MCF 10A (cell line): ENCODE measurements around the gene TCERG1. TPM values are rescaled to one million over a fixed set of nuclear protein-coding genes. Genes with fewer than 3 reads are reported as not detected.

Source experiments
- BruUV-seq: library from RNA; stranded (reverse); fragments of 400-500 nt; replicated peaks from 2 replicates; lab custom pipeline; 2021; lab: Mats Ljungman, UMichigan
- CTCF ChIA-PET: fragments of 300-600 bp; sonication (Branson Sonifier 250); formaldehyde crosslinking; extraction: SDS; loops from one replicate; lab custom pipeline; 2021; ENCODE audit warnings: antibody characterized with exemption, inconsistent platforms; lab: Yijun Ruan, JAX
- POLR2A ChIA-PET: fragments of 300-600, 350-650 bp; sonication (Branson Sonifier 250); formaldehyde crosslinking; extraction: SDS; loops from one replicate; lab custom pipeline; 2020; ENCODE audit warnings: antibody characterized with exemption, inconsistent platforms; lab: Yijun Ruan, JAX
- DNase-seq: peaks from one replicate; pipeline ENCODE4 v3.0.0-alpha.2; 2018; ENCODE audit not compliant: unreplicated experiment
- H3K27ac Mint-ChIP-seq: one replicate; pipeline ENCODE4 v1.8.0; 2022; ENCODE audit warnings: mild to moderate bottlenecking, low read depth, mixed read lengths; ENCODE audit not compliant: unreplicated experiment
- H3K27me3 Mint-ChIP-seq: one replicate; pipeline ENCODE4 v1.8.0; 2022; ENCODE audit warnings: mixed read lengths; ENCODE audit not compliant: insufficient read depth, unreplicated experiment
- H3K36me3 Mint-ChIP-seq: one replicate; pipeline ENCODE4 v1.8.0; 2022; ENCODE audit warnings: mild to moderate bottlenecking, moderate library complexity, mixed read lengths; ENCODE audit not compliant: insufficient read depth, unreplicated experiment
- H3K4me1 Mint-ChIP-seq: one replicate; pipeline ENCODE4 v1.8.0; 2022; ENCODE audit warnings: mixed read lengths; ENCODE audit not compliant: insufficient read depth, unreplicated experiment
- H3K4me3 Mint-ChIP-seq: one replicate; pipeline ENCODE4 v1.8.0; 2022; ENCODE audit warnings: mild to moderate bottlenecking, moderate library complexity, mixed read lengths; ENCODE audit not compliant: unreplicated experiment
- H3K9me3 Mint-ChIP-seq: one replicate; pipeline ENCODE4 v1.8.0; 2022; ENCODE audit warnings: mixed read lengths; ENCODE audit not compliant: unreplicated experiment
- CTCF ChIP-seq: fragments of 200-600 bp; IDR thresholded peaks from one replicate; pipeline ENCODE4 v1.8.0; 2022; ENCODE audit warnings: antibody characterized with exemption, mild to moderate bottlenecking; ENCODE audit not compliant: unreplicated experiment
- intact Hi-C: fragments of 100-400 bp; cut with micrococcal nuclease; formaldehyde crosslinking; loops from 2 replicates; pipeline ENCODE4 v1.14.1; 2022
- total RNA-seq: library from RNA; stranded (reverse); gene quantifications from 2 replicates; pipeline ENCODE4 v1.2.3, GENCODE V29; 2022

The TCERG1 gene
- total RNA-seq, 1 experiment from 2014 or later, result 134 TPM

- Mint-ChIP-seq H3K27me3 (no peaks in the 10 kb centered on the region), H3K9me3 (no peaks in the 10 kb centered on the region), H3K27ac (no peak overlapping the region), H3K4me3 (no peak overlapping the region), H3K4me1 (peaks cover 8% of the 10 kb centered on the region), H3K36me3 (peaks cover 52% of the 10 kb centered on the region)
- no peak for TF ChIP-seq CTCF
- no TSS peak for BruUV-seq
- no peak for DNase-seq
- CTCF ChIA-PET, result interaction anchor here (0.7 to 1.3 kb wide), 3 partner anchors 42 to 689 kb away, joined by 3 read pairs; no protein-coding TSS in a partner anchor
- POLR2A ChIA-PET, result interaction anchor here (0.7 to 2.0 kb wide), 4 partner anchors 8 to 59 kb away, joined by 3 to 6 read pairs (median 4); no protein-coding TSS in a partner anchor
- intact Hi-C loops, result no loop called here
Measured at GRCh38 chr5:146499680-146500079, 52.5 kb downstream of the TCERG1 start.

GRCh38 chr5:146507428-146507827, 60.3 kb downstream of the TCERG1 start:
- H3K4me1 Mint-ChIP-seq, result peaks cover 8% of the 10 kb centered on the region
- ChIA-PET CTCF (interaction anchor here (0.6 to 0.7 kb wide), 2 partner anchors 227 to 1267 kb away, joined by 4 read pairs; no protein-coding TSS in a partner anchor), POLR2A (no interaction called here)
- H3K9me3 Mint-ChIP-seq, result no peaks in the 10 kb centered on the region
- no peaks in the 10 kb centered on the region for H3K27me3 Mint-ChIP-seq
- H3K36me3 Mint-ChIP-seq, result peaks cover 90% of the 10 kb centered on the region
- H3K27ac Mint-ChIP-seq, result no peak overlapping the region
- DNase-seq, result no peak
- intact Hi-C loops, result no loop called here
- BruUV-seq, result no TSS peak
- no peak for TF ChIP-seq CTCF
- no peak overlapping the region for H3K4me3 Mint-ChIP-seq

- TSS peak; percentile 67 for BruUV-seq
- intact Hi-C loops, result no loop called here
- Mint-ChIP-seq H3K27ac (no peak overlapping the region), H3K36me3 (peaks cover 89% of the 10 kb centered on the region), H3K4me3 (no peak overlapping the region), H3K4me1 (peaks cover 8% of the 10 kb centered on the region), H3K9me3 (no peaks in the 10 kb centered on the region), H3K27me3 (no peaks in the 10 kb centered on the region)
- TF ChIP-seq CTCF, result no peak
- peak; percentile 76 for DNase-seq
- CTCF ChIA-PET, result interaction anchor here (0.6 to 2.3 kb wide), 3 partner anchors 23 to 671 kb away, joined by 3 to 17 read pairs (median 4); no protein-coding TSS in a partner anchor
- POLR2A ChIA-PET, result interaction anchor here (0.8 to 1.5 kb wide), 2 partner anchors 10 to 796 kb away, joined by 3 to 6 read pairs; no protein-coding TSS in a partner anchor
Measured at GRCh38 chr5:146510559-146511125, 63.5 kb downstream of the TCERG1 start.

- CTCF ChIA-PET, result interaction anchor here (0.6 to 1.2 kb wide), 5 partner anchors 18 to 968 kb away, joined by 3 to 7 read pairs (median 3); no protein-coding TSS in a partner anchor
Measured at GRCh38 chr5:146513462-146513861, 66.3 kb downstream of the TCERG1 start.

More at GRCh38 chr5:146513462-146513861, 66.3 kb downstream of the TCERG1 start:
- DNase-seq, result no peak
- TF ChIP-seq CTCF, result no peak
- BruUV-seq, result no TSS peak
- Mint-ChIP-seq H3K27ac (no peak overlapping the region), H3K4me1 (peaks cover 8% of the 10 kb centered on the region), H3K27me3 (no peaks in the 10 kb centered on the region), H3K9me3 (no peaks in the 10 kb centered on the region), H3K36me3 (peaks cover 68% of the 10 kb centered on the region), H3K4me3 (no peak overlapping the region)
- intact Hi-C loops, result no loop called here
- POLR2A ChIA-PET, result interaction anchor here (1.5 kb wide), 1 partner anchor 14 kb away, joined by 3 read pairs; no protein-coding TSS in a partner anchor
